ENCODE results near the gene ZKSCAN5. TPM values are rescaled to one million over a fixed set of nuclear protein-coding genes. Genes with fewer than 3 reads are reported as not detected.
"Not testable (repeated sequence)": the region's sequence is repeated elsewhere in the genome, so short reads cannot be mapped to it uniquely, and the experiment has no call there.

The ZKSCAN5 gene
- total RNA-seq, 4 donors from 2014 or later, result 5.7 to 8.5 (median 7.4) TPM

- Histone ChIP-seq H3K4me3 (no peak overlapping the region), H3K36me3 (peaks cover 50% of the 10 kb centered on the region), H3K4me1 (peaks cover 43% of the 10 kb centered on the region), H3K27me3 (no peaks in the 10 kb centered on the region), H3K27ac (peak overlapping the region; percentile 74), H3K9me3 (no peaks in the 10 kb centered on the region)
- 14% methylated on average over 2 of the region's 2 CpGs for WGBS
- DNase-seq (ENCODE audit: low spot score in 2 of 2), result no peak
- peak in 1 of 3 donors; percentile 22 for TF ChIP-seq POLR2AphosphoS5 (IDR thresholded peaks at IDR 0.05)
- no peak for TF ChIP-seq CTCF (IDR thresholded peaks at IDR 0.05)
- TF ChIP-seq POLR2A (IDR thresholded peaks at IDR 0.05), result no peak
- no peak for TF ChIP-seq EP300 (IDR thresholded peaks at IDR 0.05)
These were observed 58.4 kb downstream of the ZKSCAN5 start for GRCh38 chr7:99562832-99563231.

GRCh38 chr7:99563650-99564049, 59.2 kb downstream of the ZKSCAN5 start:
- WGBS, result 88% methylated on average over 10 of the region's 10 CpGs
- DNase-seq (ENCODE audit: low spot score in 2 of 2), result no peak
- Histone ChIP-seq H3K36me3 (peaks cover 53% of the 10 kb centered on the region), H3K9me3 (no peaks in the 10 kb centered on the region), H3K27ac (peak overlapping the region; percentile 74), H3K4me3 (no peak overlapping the region), H3K27me3 (no peaks in the 10 kb centered on the region), H3K4me1 (peaks cover 43% of the 10 kb centered on the region)
- TF ChIP-seq POLR2A (IDR thresholded peaks at IDR 0.05) (no peak), CTCF (IDR thresholded peaks at IDR 0.05) (no peak), POLR2AphosphoS5 (IDR thresholded peaks at IDR 0.05) (no peak), EP300 (IDR thresholded peaks at IDR 0.05) (no peak)

GRCh38 chr7:99568770-99569169, 64.3 kb downstream of the ZKSCAN5 start:
- H3K27me3 ChIP-seq; H3K4me1 ChIP-seq; DNase-seq (ENCODE audit: low spot score in 2 of 2); H3K4me3 ChIP-seq; H3K27ac ChIP-seq; H3K9me3 ChIP-seq: not testable (repeated sequence)
- WGBS, result 97% methylated on average over 7 of the region's 7 CpGs
- H3K36me3 ChIP-seq, result peaks cover 60% of the 10 kb centered on the region

- DNase-seq (ENCODE audit: low spot score in 2 of 2), result no peak
- no peak overlapping the region for H3K27ac ChIP-seq
These were observed 67.3 kb downstream of the ZKSCAN5 start for GRCh38 chr7:99571768-99572167.

GRCh38 chr7:99573257-99573656, 68.8 kb downstream of the ZKSCAN5 start:
- 97% methylated on average over 1 of the region's 1 CpG for WGBS
- Histone ChIP-seq H3K4me1 (no peaks in the 10 kb centered on the region), H3K27me3 (no peaks in the 10 kb centered on the region), H3K27ac (no peak overlapping the region), H3K36me3 (peaks cover 41% of the 10 kb centered on the region), H3K9me3 (no peaks in the 10 kb centered on the region), H3K4me3 (no peak overlapping the region)
- no peak for TF ChIP-seq POLR2A (IDR thresholded peaks at IDR 0.05)
- TF ChIP-seq CTCF (IDR thresholded peaks at IDR 0.05), result no peak
- TF ChIP-seq EP300 (IDR thresholded peaks at IDR 0.05), result no peak
- TF ChIP-seq POLR2AphosphoS5 (IDR thresholded peaks at IDR 0.05), result no peak
- DNase-seq (ENCODE audit: low spot score in 2 of 2), result no peak

More at GRCh38 chr7:99571768-99572167, 67.3 kb downstream of the ZKSCAN5 start:
- TF ChIP-seq EP300 (IDR thresholded peaks at IDR 0.05) (no peak), POLR2A (IDR thresholded peaks at IDR 0.05) (no peak), CTCF (IDR thresholded peaks at IDR 0.05) (no peak), POLR2AphosphoS5 (IDR thresholded peaks at IDR 0.05) (no peak)
- 91% methylated on average over 3 of the region's 3 CpGs for WGBS
- H3K9me3 ChIP-seq, result no peaks in the 10 kb centered on the region
- no peaks in the 10 kb centered on the region for H3K27me3 ChIP-seq
- H3K4me1 ChIP-seq, result no peaks in the 10 kb centered on the region
- H3K4me3 ChIP-seq, result no peak overlapping the region
- peaks cover 42% of the 10 kb centered on the region for H3K36me3 ChIP-seq

- Histone ChIP-seq H3K27ac (no peak overlapping the region), H3K9me3 (no peaks in the 10 kb centered on the region), H3K4me1 (peaks cover 16% of the 10 kb centered on the region), H3K27me3 (no peaks in the 10 kb centered on the region), H3K4me3 (no peak overlapping the region), H3K36me3 (peaks cover 25% of the 10 kb centered on the region)
- TF ChIP-seq POLR2A (IDR thresholded peaks at IDR 0.05) (no peak), EP300 (IDR thresholded peaks at IDR 0.05) (no peak), CTCF (IDR thresholded peaks at IDR 0.05) (no peak), POLR2AphosphoS5 (IDR thresholded peaks at IDR 0.05) (no peak)
- no peak for DNase-seq (ENCODE audit: low spot score in 2 of 2)
- WGBS, result 74% methylated on average over 3 of the region's 3 CpGs
These were observed 71.8 kb downstream of the ZKSCAN5 start for GRCh38 chr7:99576251-99576650.

All from suprapubic skin (tissue), 4 donors.